T-cell (primary cell): ENCODE data around the gene NOTCH1. TPM values are rescaled to one million over a fixed set of nuclear protein-coding genes. Genes with fewer than 3 reads are reported as not detected.

Experiments
- ATAC-seq, 4 experiments: fragments of 200-7000 bp in 3 of 4; fragments of 150-1000 bp in 1 of 4; cut with Tn5 transposase; replicated peaks in 1 of 4; 1 replicate in 3 of 4; 2 replicates in 1 of 4; pipeline ENCODE4 v1.10.0; 2021; ENCODE audit warnings: moderate library complexity in 3 of 4, mild to moderate bottlenecking in 2 of 4, moderate number of reproducible peaks in 1 of 4
- CTCF ChIA-PET, 2 donors: fragments of 300-600 bp; sonication (Branson Sonifier 250); formaldehyde crosslinking; loops; one replicate each; lab custom pipeline; 2022; ENCODE audit warnings: antibody characterized with exemption in 2 of 2; lab: Charles Lee
- POLR2A ChIA-PET, 2 donors: fragments of 300-600 bp; sonication (Branson Sonifier 250); formaldehyde crosslinking; loops; one replicate each; lab custom pipeline; 2022; ENCODE audit warnings: antibody characterized with exemption in 2 of 2; lab: Charles Lee
- DNase-seq, 35 experiments: peaks; one replicate each; pipeline versions ENCODE4 v3.0.0 to v3.0.0-alpha.2; 2013 to 2023
- H3K27ac ChIP-seq: one replicate; pipeline ENCODE4 v1.5.1; 2013; ENCODE audit warnings: low read length
- H3K27me3 ChIP-seq, 2 experiments: replicated peaks in 1 of 2; 1 replicate in 1 of 2; 2 replicates in 1 of 2; pipeline versions ENCODE4 v1.6.1 to v1.7.0; 2013; ENCODE audit warnings: low read length in 1 of 2, mixed read lengths in 1 of 2; ENCODE audit not compliant: control insufficient read depth in 2 of 2, insufficient read depth in 2 of 2; ENCODE audit errors: extremely low read depth in 1 of 2
- H3K36me3 ChIP-seq, 2 donors: 1 replicate in 1 of 2; 2 replicates in 1 of 2; pipeline versions ENCODE4 v1.6.1 to v1.7.0; 2013; ENCODE audit warnings: low read length in 1 of 2; ENCODE audit not compliant: control insufficient read depth in 2 of 2, insufficient read depth in 1 of 2; ENCODE audit errors: extremely low read depth in 1 of 2
- H3K4me1 ChIP-seq, 2 experiments: 1 replicate in 1 of 2; 2 replicates in 1 of 2; pipeline versions ENCODE4 v1.6.1 to v1.7.0; 2013; ENCODE audit warnings: low read length in 2 of 2, mixed read lengths in 1 of 2; ENCODE audit not compliant: insufficient read depth in 2 of 2, control insufficient read depth in 1 of 2; ENCODE audit errors: extremely low read depth in 1 of 2
- H3K4me3 ChIP-seq, 2 donors: 1 replicate in 1 of 2; 2 replicates in 1 of 2; pipeline versions ENCODE4 v1.5.1 to v1.7.0; 2013; ENCODE audit warnings: mild to moderate bottlenecking in 2 of 2, low read length in 1 of 2, moderate library complexity in 1 of 2; ENCODE audit not compliant: control insufficient read depth in 1 of 2; ENCODE audit errors: extremely low read depth in 1 of 2
- H3K9me3 ChIP-seq: 2 replicates; pipeline ENCODE4 v1.7.0; 2013
- H3K27ac Mint-ChIP-seq, 2 donors: one replicate each; pipeline ENCODE4 v1.8.0; 2020 to 2021; ENCODE audit warnings: mild to moderate bottlenecking in 2 of 2, mixed read lengths in 2 of 2
- H3K27me3 Mint-ChIP-seq, 2 donors: one replicate each; pipeline ENCODE4 v1.8.0; 2021 to 2022; ENCODE audit warnings: mixed read lengths in 2 of 2
- H3K36me3 Mint-ChIP-seq: one replicate; pipeline ENCODE4 v1.8.0; 2021; ENCODE audit warnings: mixed read lengths
- H3K4me1 Mint-ChIP-seq, 3 donors: one replicate each; pipeline ENCODE4 v1.8.0; 2020 to 2022; ENCODE audit warnings: mixed read lengths in 3 of 3, mild to moderate bottlenecking in 1 of 3
- H3K4me3 Mint-ChIP-seq, 3 donors: one replicate each; pipeline ENCODE4 v1.8.0; 2020 to 2022; ENCODE audit warnings: mild to moderate bottlenecking in 3 of 3, mixed read lengths in 3 of 3, moderate library complexity in 3 of 3
- H3K9me3 Mint-ChIP-seq, 3 donors: one replicate each; pipeline ENCODE4 v1.8.0; 2020 to 2022; ENCODE audit warnings: mixed read lengths in 3 of 3
- WGBS: methylation state at CpG from one replicate; pipeline ENCODE4 v1.1.5; 2013; ENCODE audit warnings: missing lambda C conversion rate; ENCODE audit not compliant: insufficient coverage; 5-methylcytosine and 5-hydroxymethylcytosine counted together
- total RNA-seq, 35 experiments: library from RNA in 6 of 35; stranded (reverse) in 6 of 35; fragments of 120-200 nt in 1 of 35; gene quantifications; one replicate each; pipeline versions ENCODE4 v1.2.1 to v1.2.4 and lab custom pipeline; 2013 to 2026

The NOTCH1 gene
- total RNA-seq, 5 donors from 2014 or later (not counting 1 experiment from before 2014, with no cell fraction given) = 50.1 to 96.1 (median 84.1) TPM

DNA sequence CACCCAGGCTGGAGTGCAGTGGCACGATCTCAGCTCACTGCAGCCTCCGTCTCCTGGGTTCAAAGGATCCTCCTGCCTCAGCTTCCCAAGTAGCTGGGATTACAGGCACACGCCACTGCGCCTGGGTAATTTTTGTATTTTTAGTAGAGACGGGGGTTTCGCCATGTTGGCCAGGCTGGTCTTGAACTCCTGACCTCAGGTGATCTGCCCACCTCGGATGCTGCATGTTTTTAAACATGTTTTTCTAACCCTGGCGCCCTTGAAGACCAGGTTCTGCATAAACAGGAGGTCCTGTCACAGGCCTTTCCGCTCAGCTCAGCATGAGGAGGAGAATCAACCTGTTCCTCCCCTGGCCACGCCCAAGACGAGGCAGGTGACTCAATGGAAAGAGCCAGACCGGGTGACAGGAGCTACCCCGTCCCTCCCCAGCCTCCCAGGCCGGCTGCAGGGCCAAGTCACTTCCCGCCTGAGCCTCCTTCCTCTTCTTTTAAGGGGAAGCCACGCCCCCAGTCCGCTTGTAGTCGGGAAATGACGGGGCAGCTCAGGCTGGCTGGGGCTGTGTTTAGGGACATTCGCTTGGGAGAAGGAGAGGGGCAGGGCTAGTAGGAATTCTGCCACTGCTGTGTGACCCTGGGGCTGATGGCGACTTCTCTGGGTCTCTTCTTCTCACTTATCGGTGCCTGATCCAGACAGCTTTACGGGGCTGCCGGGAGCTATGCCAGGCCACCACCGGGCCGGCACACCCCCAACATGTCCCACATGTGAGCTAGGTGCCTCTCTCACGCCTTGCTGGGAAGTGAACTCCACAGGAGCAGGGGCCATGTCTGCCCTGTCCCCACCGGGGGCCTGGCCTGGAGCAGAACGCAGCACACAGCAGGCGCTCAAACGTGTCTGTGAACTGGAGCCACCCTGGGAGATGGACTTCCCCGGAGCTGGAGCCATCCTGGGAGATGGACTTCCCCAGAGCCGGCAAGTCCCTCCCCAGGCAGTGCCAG, 6.1 kb downstream of the NOTCH1 start:
- ATAC-seq = peak; percentile 67 to 79 (median 76)
- Mint-ChIP-seq H3K36me3 (peaks cover 7% of the 10 kb centered on the region), H3K27ac (peak overlapping the region; percentile 98 to 100), H3K27me3 (no peaks in the 10 kb centered on the region), H3K9me3 (no peaks in the 10 kb centered on the region), H3K4me1 (peaks cover 49 to 77% (median 71%) of the 10 kb centered on the region in 3 donors), H3K4me3 (peak overlapping the region; percentile 82 to 87 (median 83))
- Histone ChIP-seq H3K27me3 (no peaks in the 10 kb centered on the region), H3K4me3 (peak overlapping the region; percentile 20 to 55), H3K36me3 (peaks cover 4 to 25% of the 10 kb centered on the region in 2 donors), H3K9me3 (no peaks in the 10 kb centered on the region), H3K27ac (peak overlapping the region; percentile 82), H3K4me1 (peaks cover 34 to 94% of the 10 kb centered on the region in 2 experiments)
- ChIA-PET POLR2A (interaction anchor here (0.6 to 0.8 kb wide), 3 partner anchors 96 to 309 kb away, joined by 3 to 8 read pairs (median 3); no protein-coding TSS in a partner anchor), CTCF (interaction anchor here in 1 of 2 donors (0.6 to 1.3 kb wide), 3 partner anchors 10 to 95 kb away, joined by 3 to 6 read pairs (median 4); no protein-coding TSS in a partner anchor)
- 17% methylated on average over 21 of the region's 33 CpGs for WGBS
- DNase-seq = peak; percentile 58 to 90 (median 72)

- Histone ChIP-seq H3K36me3 (peaks cover 4 to 23% of the 10 kb centered on the region in 2 donors), H3K9me3 (no peaks in the 10 kb centered on the region), H3K4me1 (peaks cover 39 to 94% of the 10 kb centered on the region in 2 experiments), H3K27ac (peak overlapping the region; percentile 82), H3K4me3 (peak overlapping the region; percentile 43 to 55), H3K27me3 (no peaks in the 10 kb centered on the region)
- H3K4me1 Mint-ChIP-seq = peaks cover 57 to 78% (median 73%) of the 10 kb centered on the region in 3 donors
- peak in 31 of 35 experiments; percentile 27 to 79 (median 46) for DNase-seq
- ChIA-PET POLR2A (interaction anchor here (0.6 to 0.8 kb wide), 5 partner anchors 9 to 310 kb away, joined by 3 to 11 read pairs (median 4); no protein-coding TSS in a partner anchor), CTCF (interaction anchor here in 1 of 2 donors (0.6 to 1.3 kb wide), 2 partner anchors 55 to 95 kb away, joined by 4 to 6 read pairs; no protein-coding TSS in a partner anchor)
- H3K27ac Mint-ChIP-seq = peak overlapping the region; percentile 98 to 100
- ATAC-seq = peak; percentile 54 to 75 (median 62)
- peaks cover 7% of the 10 kb centered on the region for H3K36me3 Mint-ChIP-seq
- no peaks in the 10 kb centered on the region for H3K9me3 Mint-ChIP-seq
- WGBS = 2% methylated on average over 21 of the region's 24 CpGs
- no peaks in the 10 kb centered on the region for H3K27me3 Mint-ChIP-seq
- peak overlapping the region; percentile 82 to 87 (median 83) for H3K4me3 Mint-ChIP-seq
Measured at GRCh38 chr9:136538599-136539426, 7.0 kb downstream of the NOTCH1 start.

GRCh38 chr9:136537896-136538598, 7.8 kb downstream of the NOTCH1 start:
- ChIA-PET POLR2A (interaction anchor here in 1 of 2 donors (0.8 kb wide), 1 partner anchor 8 kb away, joined by 4 read pairs; no protein-coding TSS in a partner anchor), CTCF (no interaction called here)
- Mint-ChIP-seq H3K4me3 (peak overlapping the region; percentile 28 to 87 (median 82)), H3K4me1 (peaks cover 60 to 78% (median 73%) of the 10 kb centered on the region in 3 donors), H3K27me3 (no peaks in the 10 kb centered on the region), H3K36me3 (peaks cover 5% of the 10 kb centered on the region), H3K9me3 (no peaks in the 10 kb centered on the region), H3K27ac (peak overlapping the region; percentile 98 to 100)
- Histone ChIP-seq H3K36me3 (peaks cover 0 to 18% of the 10 kb centered on the region in 2 donors), H3K4me3 (peak overlapping the region; percentile 43 to 55), H3K9me3 (no peaks in the 10 kb centered on the region), H3K27me3 (no peaks in the 10 kb centered on the region), H3K4me1 (peaks cover 36 to 94% of the 10 kb centered on the region in 2 experiments), H3K27ac (peak overlapping the region; percentile 82)
- no peak for DNase-seq
- no peak for ATAC-seq
- WGBS = 30% methylated on average over 10 of the region's 21 CpGs

- H3K27me3 Mint-ChIP-seq = no peaks in the 10 kb centered on the region
- H3K27ac ChIP-seq = peak overlapping the region; percentile 11
- no peak for DNase-seq
Measured at GRCh38 chr9:136537411-136537810, 8.4 kb downstream of the NOTCH1 start.

DNA sequence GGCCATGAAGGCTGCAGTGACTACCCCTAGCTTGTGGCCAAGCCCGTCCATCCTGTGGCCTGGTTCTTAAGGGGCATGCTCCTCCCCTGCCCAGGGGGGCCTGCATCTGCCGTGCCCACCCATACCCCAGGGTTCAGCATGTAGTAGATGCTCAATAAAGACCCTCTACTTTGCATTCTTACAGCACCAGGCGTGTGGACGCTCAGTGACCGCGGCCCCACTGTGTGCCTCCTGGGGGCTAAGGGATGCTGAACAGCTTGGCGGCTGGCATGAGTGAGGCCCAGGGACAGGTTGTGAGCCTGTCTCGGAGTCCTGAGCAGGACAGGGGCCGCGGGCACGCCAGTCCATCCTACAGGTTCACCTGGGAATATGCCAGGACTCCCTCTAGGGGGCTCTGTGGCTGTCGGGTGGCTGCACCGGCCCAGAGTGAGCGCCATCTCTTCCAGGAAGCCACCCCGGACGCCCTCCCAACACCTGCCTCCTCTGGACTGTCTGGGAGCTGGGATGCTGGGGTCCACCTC, 9.1 kb downstream of the NOTCH1 start:
- no peak overlapping the region for H3K27ac Mint-ChIP-seq
- peak overlapping the region in 1 of 3 donors; percentile 87 for H3K4me3 Mint-ChIP-seq
- no peaks in the 10 kb centered on the region for H3K9me3 Mint-ChIP-seq
- DNase-seq = no peak
- H3K36me3 ChIP-seq = peaks cover 0 to 15% of the 10 kb centered on the region in 2 donors
- H3K4me3 ChIP-seq = no peak overlapping the region
- H3K27me3 Mint-ChIP-seq = no peaks in the 10 kb centered on the region
- H3K27ac ChIP-seq = peak overlapping the region; percentile 11
- H3K9me3 ChIP-seq = no peaks in the 10 kb centered on the region
- peaks cover 46 to 96% of the 10 kb centered on the region in 2 experiments for H3K4me1 ChIP-seq
- WGBS = 97% methylated on average over 14 of the region's 16 CpGs
- ATAC-seq = no peak
- POLR2A ChIA-PET = no interaction called here
- no peaks in the 10 kb centered on the region for H3K27me3 ChIP-seq
- peaks cover 69 to 82% (median 70%) of the 10 kb centered on the region in 3 donors for H3K4me1 Mint-ChIP-seq
- CTCF ChIA-PET = no interaction called here
- H3K36me3 Mint-ChIP-seq = no peaks in the 10 kb centered on the region

More at GRCh38 chr9:136537411-136537810, 8.4 kb downstream of the NOTCH1 start:
- Histone ChIP-seq H3K27me3 (no peaks in the 10 kb centered on the region), H3K4me3 (no peak overlapping the region), H3K4me1 (peaks cover 40 to 95% of the 10 kb centered on the region in 2 experiments), H3K36me3 (peaks cover 0 to 18% of the 10 kb centered on the region in 2 donors), H3K9me3 (no peaks in the 10 kb centered on the region)
- no peaks in the 10 kb centered on the region for H3K36me3 Mint-ChIP-seq
- H3K4me1 Mint-ChIP-seq = peaks cover 65 to 78% (median 72%) of the 10 kb centered on the region in 3 donors
- POLR2A ChIA-PET = no interaction called here
- H3K9me3 Mint-ChIP-seq = no peaks in the 10 kb centered on the region
- H3K27ac Mint-ChIP-seq = peak overlapping the region; percentile 72 to 83
- no peak for ATAC-seq
- WGBS = 87% methylated on average over 5 of the region's 7 CpGs
- H3K4me3 Mint-ChIP-seq = peak overlapping the region in 1 of 3 donors; percentile 87
- CTCF ChIA-PET = no interaction called here
